Spleen (tissue), 11 donors: ENCODE results near the gene SORCS2. TPM values are rescaled to one million over a fixed set of nuclear protein-coding genes. Genes with fewer than 3 reads are reported as not detected.

Experiments used
- DNase-seq: peaks from one replicate; pipeline ENCODE4 v3.0.0-alpha.2; 2020
- H3K27ac ChIP-seq, 8 donors: fragments of 200-600 bp; sonication (generic) in 7 of 8; 1 replicate in 4 of 8; 2 replicates in 4 of 8; pipeline versions ENCODE4 v1.5.0 to v1.8.0; 2016 to 2021; ENCODE audit warnings: inconsistent platforms in 4 of 8, mild to moderate bottlenecking in 4 of 8, moderate library complexity in 1 of 8
- H3K27me3 ChIP-seq, 7 donors: fragments of 200-600 bp; sonication (generic) in 6 of 7; replicated peaks in 1 of 7; 1 replicate in 4 of 7; 2 replicates in 3 of 7; pipeline versions ENCODE4 v1.5.0 to v1.8.0; 2016 to 2021; ENCODE audit warnings: inconsistent platforms in 3 of 7, mild to moderate bottlenecking in 1 of 7
- H3K36me3 ChIP-seq, 6 donors: fragments of 200-600 bp; sonication (generic) in 5 of 6; 1 replicate in 4 of 6; 2 replicates in 2 of 6; pipeline versions ENCODE4 v1.5.0 to v1.8.0; 2016 to 2021; ENCODE audit warnings: inconsistent platforms in 2 of 6
- H3K4me1 ChIP-seq, 6 donors: fragments of 200-600 bp; sonication (generic) in 5 of 6; 1 replicate in 3 of 6; 2 replicates in 3 of 6; pipeline versions ENCODE4 v1.5.0 to v1.8.0; 2016 to 2021; ENCODE audit warnings: inconsistent platforms in 3 of 6
- H3K4me3 ChIP-seq, 8 donors: fragments of 200-600 bp; sonication (generic) in 7 of 8; 1 replicate in 4 of 8; 2 replicates in 4 of 8; pipeline versions ENCODE4 v1.5.0 to v1.8.0; 2016 to 2021; ENCODE audit warnings: inconsistent platforms in 4 of 8, mild to moderate bottlenecking in 4 of 8, moderate library complexity in 2 of 8
- H3K9me3 ChIP-seq, 8 donors: fragments of 200-600 bp; sonication (generic) in 7 of 8; 1 replicate in 4 of 8; 2 replicates in 4 of 8; pipeline versions ENCODE4 v1.5.0 to v1.8.0; 2016 to 2021; ENCODE audit warnings: inconsistent platforms in 4 of 8
- POLR2A ChIP-seq, 3 donors: fragments of 450-650 bp; IDR thresholded peaks; one replicate each; pipeline ENCODE4 v1.5.1; 2017; ENCODE audit warnings: antibody characterized with exemption in 3 of 3, mild to moderate bottlenecking in 1 of 3
- POLR2AphosphoS5 ChIP-seq, 3 donors: sonication (generic); formaldehyde crosslinking; IDR thresholded peaks; one replicate each; pipeline ENCODE4 v1.5.1; 2017; ENCODE audit warnings: antibody characterized with exemption in 3 of 3
- WGBS, 5 donors: extraction: QIAGEN DNeasy Blood & Tissue Kit in 3 of 5; methylation state at CpG; one replicate each; pipeline versions ENCODE4 v1.1.5 to v1.1.7; 2013 to 2018; 5-methylcytosine and 5-hydroxymethylcytosine counted together
- intact Hi-C: fragments of 100-400 bp; cut with DNase I; formaldehyde crosslinking; loops from one replicate; pipeline ENCODE4 v1.15.0; 2023; ENCODE audit warnings: low total_unique reads
- polyA plus RNA-seq, 3 donors: library from polyadenylated mRNA; stranded (reverse); fragments of 200-250 nt; gene quantifications; one replicate each; pipeline ENCODE4 v1.2.1, GENCODE V29; 2013
- total RNA-seq, 7 donors: library from RNA; depleted of rRNA in 3 of 7; stranded (reverse); fragments of >200 nt in 3 of 7; fragmentation: NEBNext Ultra II Directional in 4 of 7; extraction: Animal tissue kit (Norgen Biotek cat#: 25700) in 4 of 7; gene quantifications; one replicate each; pipeline versions ENCODE4 v1.1.0 to v1.2.1, GENCODE V29; 2016 to 2021
- TF ChIP-seq, protein P1 (sequence below), 11 experiments: fragments of 200-600 bp in 7 of 11; fragments of 450-650 bp in 4 of 11; sonication (generic) in 4 of 11; IDR thresholded peaks in 8 of 11; conservative IDR thresholded peaks in 3 of 11; 1 replicate in 7 of 11; 2 replicates in 4 of 11; pipeline versions ENCODE4 v1.4.0 to v1.8.0; 2016 to 2021; ENCODE audit warnings: antibody characterized with exemption in 11 of 11, inconsistent platforms in 4 of 11, mild to moderate bottlenecking in 1 of 11
- donor health status: healthy with polysubstance abuse.
- donor health status: DM: no; HTN: no; CAD: no; lungs with moderate emphysema.
- donor health status: DM: no; HTN: no; CAD: no.
- donor health status: Bipolar disorder and iron deficiency.
- donor health status: healthy.
- donor health status: DM: no; HTN: no; CAD: no.
- donor health status: DM: yes; HTN: yes; CAD: no.

Gene SORCS2
- total and polyA plus RNA-seq, 10 donors: 0.33 to 1.6 (median 0.60) TPM

DNA sequence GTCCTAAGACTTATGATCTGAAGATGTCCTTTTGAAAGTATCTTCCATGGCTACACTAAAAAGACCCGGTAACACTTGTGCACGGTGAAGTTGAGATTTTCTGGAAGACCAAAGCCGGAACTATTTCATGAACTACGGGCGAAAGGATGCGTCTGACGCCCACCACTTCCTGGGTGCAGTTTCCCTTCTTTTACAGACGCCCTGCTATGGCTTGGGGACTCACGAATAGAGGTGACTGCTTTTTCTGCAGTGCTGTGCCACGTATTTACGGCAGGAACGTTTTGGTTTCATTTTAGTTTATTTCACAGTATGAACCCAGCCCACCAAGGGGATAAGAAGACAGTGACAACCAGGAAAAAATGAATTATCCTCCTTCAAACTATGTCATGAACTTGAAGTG, 566.9 kb downstream of the SORCS2 start:
- DNase-seq: peak; percentile 70
- Histone ChIP-seq H3K9me3 (no peaks in the 10 kb centered on the region), H3K27me3 (no peaks in the 10 kb centered on the region), H3K36me3 (peaks cover 0 to 33% (median 4%) of the 10 kb centered on the region in 6 donors), H3K4me1 (peaks cover 0 to 42% (median 25%) of the 10 kb centered on the region in 6 donors), H3K4me3 (peak overlapping the region in 1 of 8 donors; percentile 36), H3K27ac (peak overlapping the region in 3 of 8 donors; percentile 58 to 61 (median 61))
- intact Hi-C loops: no loop called here
- 39 to 58% (median 55%) methylated on average over 12 of the region's 12 CpGs for WGBS, 5 donors
- TF ChIP-seq, protein P1, sequence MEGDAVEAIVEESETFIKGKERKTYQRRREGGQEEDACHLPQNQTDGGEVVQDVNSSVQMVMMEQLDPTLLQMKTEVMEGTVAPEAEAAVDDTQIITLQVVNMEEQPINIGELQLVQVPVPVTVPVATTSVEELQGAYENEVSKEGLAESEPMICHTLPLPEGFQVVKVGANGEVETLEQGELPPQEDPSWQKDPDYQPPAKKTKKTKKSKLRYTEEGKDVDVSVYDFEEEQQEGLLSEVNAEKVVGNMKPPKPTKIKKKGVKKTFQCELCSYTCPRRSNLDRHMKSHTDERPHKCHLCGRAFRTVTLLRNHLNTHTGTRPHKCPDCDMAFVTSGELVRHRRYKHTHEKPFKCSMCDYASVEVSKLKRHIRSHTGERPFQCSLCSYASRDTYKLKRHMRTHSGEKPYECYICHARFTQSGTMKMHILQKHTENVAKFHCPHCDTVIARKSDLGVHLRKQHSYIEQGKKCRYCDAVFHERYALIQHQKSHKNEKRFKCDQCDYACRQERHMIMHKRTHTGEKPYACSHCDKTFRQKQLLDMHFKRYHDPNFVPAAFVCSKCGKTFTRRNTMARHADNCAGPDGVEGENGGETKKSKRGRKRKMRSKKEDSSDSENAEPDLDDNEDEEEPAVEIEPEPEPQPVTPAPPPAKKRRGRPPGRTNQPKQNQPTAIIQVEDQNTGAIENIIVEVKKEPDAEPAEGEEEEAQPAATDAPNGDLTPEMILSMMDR (IDR thresholded peaks at IDR 0.05 in 8 of 11, conservative IDR thresholded peaks at IDR 0.05 in 3 of 11): no peak
- TF ChIP-seq POLR2AphosphoS5 (IDR thresholded peaks at IDR 0.05): no peak
- TF ChIP-seq POLR2A (IDR thresholded peaks at IDR 0.05): no peak

DNA sequence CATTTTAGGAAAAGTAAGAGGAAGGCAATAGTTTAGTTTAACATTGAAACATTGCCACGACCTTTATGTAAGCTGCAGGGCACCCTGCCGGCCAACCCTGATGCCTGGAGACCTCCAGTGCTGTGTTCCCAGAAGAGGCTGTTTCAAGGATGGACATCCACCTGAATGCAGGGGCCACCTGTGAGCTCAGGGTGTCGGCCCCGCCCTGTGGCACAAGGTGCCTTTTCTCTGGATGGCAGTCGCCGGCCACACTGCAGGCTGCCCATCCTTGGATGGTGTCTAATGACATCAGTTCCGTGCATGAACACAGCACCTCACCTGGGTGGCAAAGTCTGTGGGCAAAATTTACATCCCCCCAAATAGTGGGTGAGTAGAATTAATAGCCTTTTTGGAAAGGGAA, 567.3 kb downstream of the SORCS2 start:
- no peaks in the 10 kb centered on the region for H3K27me3 ChIP-seq
- intact Hi-C loops: no loop called here
- 70 to 85% (median 75%) methylated on average over 5 to 7 of the region's 7 CpGs for WGBS, 5 donors
- DNase-seq: peak; percentile 79
- H3K4me1 ChIP-seq: peaks cover 0 to 42% (median 25%) of the 10 kb centered on the region in 6 donors
- TF ChIP-seq, protein P1 (IDR thresholded peaks at IDR 0.05 in 8 of 11, conservative IDR thresholded peaks at IDR 0.05 in 3 of 11): no peak
- TF ChIP-seq POLR2AphosphoS5 (IDR thresholded peaks at IDR 0.05): peak in 1 of 3 donors; percentile 12
- H3K4me3 ChIP-seq: peak overlapping the region in 1 of 8 donors; percentile 36
- peaks cover 0 to 33% (median 4%) of the 10 kb centered on the region in 6 donors for H3K36me3 ChIP-seq
- peak overlapping the region in 3 of 8 donors; percentile 58 to 61 (median 61) for H3K27ac ChIP-seq
- no peaks in the 10 kb centered on the region for H3K9me3 ChIP-seq

DNA sequence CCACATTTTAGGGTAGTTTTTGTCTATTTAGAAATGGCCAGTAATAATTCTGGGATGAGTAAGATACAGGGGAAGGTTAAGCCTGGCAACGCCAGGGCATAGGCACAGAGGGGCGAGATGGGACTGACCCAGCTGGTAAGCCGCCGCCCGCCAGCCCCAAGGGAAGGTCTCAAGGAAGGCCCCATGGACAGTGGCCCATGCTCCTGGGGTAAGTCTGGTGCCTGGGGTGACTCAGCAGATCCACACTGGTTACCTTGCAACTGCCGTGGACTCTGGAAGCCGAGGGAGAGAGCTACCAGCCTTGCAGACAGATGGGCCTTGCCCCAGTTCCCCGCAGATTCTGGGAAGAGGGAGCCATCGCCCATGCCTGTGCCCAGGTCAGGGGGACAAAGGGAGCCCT, 567.9 kb downstream of the SORCS2 start:
- Histone ChIP-seq H3K27ac (peak overlapping the region in 2 of 8 donors; percentile 58 to 61), H3K9me3 (no peaks in the 10 kb centered on the region)
- intact Hi-C loops: no loop called here

GRCh38 chr4:7760706-7761105, 568.4 kb downstream of the SORCS2 start:
- H3K9me3 ChIP-seq: no peaks in the 10 kb centered on the region
- no peaks in the 10 kb centered on the region for H3K27me3 ChIP-seq
- H3K4me3 ChIP-seq: no peak overlapping the region
- DNase-seq: peak; percentile 72
- H3K27ac ChIP-seq: no peak overlapping the region
- H3K4me1 ChIP-seq: peaks cover 0 to 42% (median 25%) of the 10 kb centered on the region in 6 donors
- TF ChIP-seq, protein P1 (IDR thresholded peaks at IDR 0.05 in 8 of 11, conservative IDR thresholded peaks at IDR 0.05 in 3 of 11): no peak
- TF ChIP-seq POLR2AphosphoS5 (IDR thresholded peaks at IDR 0.05): no peak
- TF ChIP-seq POLR2A (IDR thresholded peaks at IDR 0.05): no peak
- peaks cover 0 to 41% (median 4%) of the 10 kb centered on the region in 6 donors for H3K36me3 ChIP-seq
- 81 to 92% (median 89%) methylated on average over 16 of the region's 16 CpGs for WGBS, 5 donors
- intact Hi-C loops: no loop called here

More for the DNA sequence above, 567.9 kb downstream of the SORCS2 start:
- 77 to 93% (median 80%) methylated on average over 8 to 9 of the region's 9 CpGs for WGBS, 5 donors
- Histone ChIP-seq H3K27me3 (no peaks in the 10 kb centered on the region), H3K36me3 (peaks cover 0 to 37% (median 4%) of the 10 kb centered on the region in 6 donors), H3K4me1 (peaks cover 0 to 42% (median 25%) of the 10 kb centered on the region in 6 donors), H3K4me3 (no peak overlapping the region)
- DNase-seq: peak; percentile 66
- TF ChIP-seq POLR2A (IDR thresholded peaks at IDR 0.05): no peak
- TF ChIP-seq, protein P1 (IDR thresholded peaks at IDR 0.05 in 8 of 11, conservative IDR thresholded peaks at IDR 0.05 in 3 of 11): no peak
- TF ChIP-seq POLR2AphosphoS5 (IDR thresholded peaks at IDR 0.05): no peak
